ENCODE results near the gene SMPD3. TPM values are rescaled to one million over a fixed set of nuclear protein-coding genes. Genes with fewer than 3 reads are reported as not detected.
A peak's percentile ranks its signal among the peaks of the same experiment; 100 is the strongest.

SMPD3 gene
- total and polyA plus RNA-seq, 10 donors = 0.66 to 6.5 (median 1.9) TPM

GRCh38 chr16:68331879-68332410, 116.4 kb downstream of the SMPD3 start:
- 16 to 26% (median 20%) methylated on average over 3 to 4 of the region's 4 CpGs for WGBS, 5 donors
- H3K36me3 ChIP-seq = peaks cover 0 to 60% (median 3%) of the 10 kb centered on the region in 6 donors
- no peaks in the 10 kb centered on the region for H3K9me3 ChIP-seq
- no peak for DNase-seq
- TF ChIP-seq POLR2AphosphoS5 (IDR thresholded peaks at IDR 0.05) = no peak
- TF ChIP-seq POLR2A (IDR thresholded peaks at IDR 0.05) = no peak
- TF ChIP-seq, protein P1, sequence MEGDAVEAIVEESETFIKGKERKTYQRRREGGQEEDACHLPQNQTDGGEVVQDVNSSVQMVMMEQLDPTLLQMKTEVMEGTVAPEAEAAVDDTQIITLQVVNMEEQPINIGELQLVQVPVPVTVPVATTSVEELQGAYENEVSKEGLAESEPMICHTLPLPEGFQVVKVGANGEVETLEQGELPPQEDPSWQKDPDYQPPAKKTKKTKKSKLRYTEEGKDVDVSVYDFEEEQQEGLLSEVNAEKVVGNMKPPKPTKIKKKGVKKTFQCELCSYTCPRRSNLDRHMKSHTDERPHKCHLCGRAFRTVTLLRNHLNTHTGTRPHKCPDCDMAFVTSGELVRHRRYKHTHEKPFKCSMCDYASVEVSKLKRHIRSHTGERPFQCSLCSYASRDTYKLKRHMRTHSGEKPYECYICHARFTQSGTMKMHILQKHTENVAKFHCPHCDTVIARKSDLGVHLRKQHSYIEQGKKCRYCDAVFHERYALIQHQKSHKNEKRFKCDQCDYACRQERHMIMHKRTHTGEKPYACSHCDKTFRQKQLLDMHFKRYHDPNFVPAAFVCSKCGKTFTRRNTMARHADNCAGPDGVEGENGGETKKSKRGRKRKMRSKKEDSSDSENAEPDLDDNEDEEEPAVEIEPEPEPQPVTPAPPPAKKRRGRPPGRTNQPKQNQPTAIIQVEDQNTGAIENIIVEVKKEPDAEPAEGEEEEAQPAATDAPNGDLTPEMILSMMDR (IDR thresholded peaks at IDR 0.05 in 8 of 11, conservative IDR thresholded peaks at IDR 0.05 in 3 of 11) = no peak
- no peaks in the 10 kb centered on the region for H3K27me3 ChIP-seq (replicated peaks in 1 of 7)
- intact Hi-C loops (cut with DNase I; ENCODE audit: low total_unique reads) = no loop called here
- peak overlapping the region; percentile 49 to 81 (median 73) for H3K27ac ChIP-seq
- peaks cover 9 to 46% (median 23%) of the 10 kb centered on the region in 6 donors for H3K4me1 ChIP-seq
- no peak overlapping the region for H3K4me3 ChIP-seq

DNA sequence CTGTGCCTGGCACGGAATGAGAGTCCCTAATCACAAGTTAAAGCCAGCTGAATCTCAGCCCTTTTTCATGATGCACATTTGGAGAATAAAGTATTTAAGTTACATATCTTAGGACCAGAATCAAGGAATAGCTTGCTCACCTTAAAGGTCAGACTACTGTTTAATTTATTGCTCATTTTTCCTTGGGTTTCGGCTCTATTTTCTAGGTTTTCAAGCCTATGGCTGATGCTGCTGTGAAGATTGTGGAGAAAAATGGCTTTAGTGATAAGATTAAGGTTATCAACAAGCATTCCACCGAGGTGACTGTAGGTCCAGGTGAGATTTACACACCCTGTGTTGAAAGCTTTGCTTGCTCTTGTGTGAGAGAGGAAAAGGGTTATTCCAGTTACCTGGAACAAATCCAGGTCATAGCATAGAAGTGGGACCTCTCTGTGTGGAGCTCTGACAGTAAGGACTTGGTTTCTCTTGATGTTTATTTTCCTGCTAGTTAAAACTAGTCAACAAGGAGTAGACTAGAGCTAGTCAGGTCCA, 119.4 kb downstream of the SMPD3 start:
- no peak for DNase-seq
- 41 to 50% (median 50%) methylated on average over 3 of the region's 3 CpGs for WGBS, 5 donors
- Histone ChIP-seq H3K36me3 (peaks cover 0 to 65% (median 25%) of the 10 kb centered on the region in 6 donors), H3K4me3 (no peak overlapping the region), H3K9me3 (no peaks in the 10 kb centered on the region), H3K27me3 (replicated peaks in 1 of 7) (no peaks in the 10 kb centered on the region), H3K27ac (no peak overlapping the region), H3K4me1 (peaks cover 9 to 41% (median 23%) of the 10 kb centered on the region in 6 donors)
- TF ChIP-seq, protein P1 (IDR thresholded peaks at IDR 0.05 in 8 of 11, conservative IDR thresholded peaks at IDR 0.05 in 3 of 11) = peak in 3 of 11 experiments; percentile 14 to 52 (median 50)
- no peak for TF ChIP-seq POLR2AphosphoS5 (IDR thresholded peaks at IDR 0.05)
- TF ChIP-seq POLR2A (IDR thresholded peaks at IDR 0.05) = no peak
- intact Hi-C loops (cut with DNase I; ENCODE audit: low total_unique reads) = loop anchor here (5.0 kb wide), 1 partner anchor 67 kb away; the partner anchor contains the start of gene SLC7A6

DNA sequence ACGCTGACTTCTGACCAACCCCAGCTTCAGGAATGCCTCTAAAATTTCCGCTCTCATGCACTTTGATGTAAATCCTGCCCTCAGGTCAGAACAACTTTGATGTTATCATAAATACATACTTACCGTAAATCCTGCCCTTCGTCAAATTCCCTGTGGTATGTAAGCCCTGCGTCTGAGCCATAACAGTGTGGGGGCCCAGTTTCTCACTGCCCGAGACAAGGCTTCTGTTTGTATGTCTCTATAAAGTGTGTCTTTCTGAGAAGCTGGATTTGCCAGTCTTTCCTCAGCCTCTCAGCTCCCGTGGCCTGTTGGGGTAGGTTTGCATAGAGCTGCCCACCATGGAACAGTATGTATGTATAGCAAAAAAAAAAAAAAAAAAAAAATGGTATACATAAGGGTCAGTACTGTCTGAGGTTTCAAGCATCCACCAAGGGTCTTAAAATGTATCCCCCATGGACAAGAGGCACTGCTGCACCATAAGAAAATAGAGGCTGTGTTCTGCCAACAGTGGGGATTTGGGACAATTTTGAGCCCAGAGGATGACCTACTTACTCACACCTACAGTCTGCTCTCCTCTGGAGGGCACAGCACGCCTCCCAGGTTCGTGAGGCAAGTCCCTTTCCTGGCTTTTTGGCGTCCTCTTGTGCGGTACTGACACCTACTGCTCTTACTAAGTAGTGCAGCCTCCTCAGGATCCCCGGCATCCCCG, 120.0 kb downstream of the SMPD3 start:
- Histone ChIP-seq H3K27ac (no peak overlapping the region), H3K4me3 (no peak overlapping the region), H3K27me3 (replicated peaks in 1 of 7) (no peaks in the 10 kb centered on the region), H3K9me3 (no peaks in the 10 kb centered on the region), H3K36me3 (peaks cover 0 to 65% (median 25%) of the 10 kb centered on the region in 6 donors), H3K4me1 (peaks cover 9 to 34% (median 21%) of the 10 kb centered on the region in 6 donors)
- intact Hi-C loops (cut with DNase I; ENCODE audit: low total_unique reads) = loop anchor here (5.0 kb wide), 1 partner anchor 66 kb away; the partner anchor contains the start of gene SLC7A6
- TF ChIP-seq POLR2A (IDR thresholded peaks at IDR 0.05) = no peak
- TF ChIP-seq, protein P1 (IDR thresholded peaks at IDR 0.05 in 8 of 11, conservative IDR thresholded peaks at IDR 0.05 in 3 of 11) = peak; percentile 91 to 98 (median 97)
- peak in 2 of 3 donors; percentile 38 to 61 for TF ChIP-seq POLR2AphosphoS5 (IDR thresholded peaks at IDR 0.05)
- peak; percentile 90 for DNase-seq
- WGBS, 5 donors = 42 to 47% (median 47%) methylated on average over 13 of the region's 13 CpGs

Measured in spleen (tissue), 11 donors.